ENCODE results near the gene INSM2. TPM values are rescaled to one million over a fixed set of nuclear protein-coding genes. Genes with fewer than 3 reads are reported as not detected.

The INSM2 gene
- total RNA-seq = not detected in 2 replicates

DNA sequence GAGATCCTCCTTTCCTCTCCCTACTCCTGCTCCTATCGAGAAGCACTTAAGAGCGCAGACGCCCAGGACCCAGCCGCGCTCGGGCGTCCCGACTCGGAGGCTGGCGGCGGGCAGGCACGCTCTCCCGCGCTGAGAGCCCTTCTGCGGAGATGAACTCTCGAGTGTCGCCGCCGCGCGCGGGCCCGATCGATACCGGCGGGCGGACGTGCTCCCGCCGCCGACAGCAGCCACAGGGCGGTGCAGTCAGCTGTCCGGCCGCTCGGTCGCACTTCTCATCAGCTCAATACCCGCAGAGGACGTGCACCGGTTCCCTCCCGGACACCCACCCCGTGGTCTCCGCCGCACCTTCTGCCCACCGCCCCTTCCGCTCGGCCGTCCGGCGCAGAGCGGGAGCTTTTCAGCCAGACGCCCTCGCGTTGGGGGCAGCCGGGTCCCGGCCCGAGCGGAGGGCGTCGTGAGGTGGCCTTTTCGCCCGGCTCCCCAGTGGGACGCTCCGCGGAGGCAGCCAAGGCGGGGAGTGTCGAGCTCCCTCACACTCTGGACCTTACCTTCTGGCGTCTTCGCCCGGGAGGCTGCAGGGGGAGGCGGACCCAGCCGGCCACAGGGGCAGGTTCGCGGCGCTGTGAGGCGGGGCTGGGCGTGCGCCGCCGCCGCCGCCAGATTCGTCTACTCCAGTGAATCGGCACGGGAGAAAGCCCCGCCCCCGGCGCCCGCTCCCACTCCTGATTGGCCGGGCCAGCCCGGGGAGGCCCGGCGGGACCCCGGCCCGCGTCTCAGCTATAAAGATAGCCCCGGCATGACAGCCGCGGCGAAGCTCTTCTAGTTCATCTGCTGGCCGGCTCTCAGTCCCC lies at the start of gene INSM2:
Gene INSM2 (plus strand): TSS at position 808 of the 851 bp plus-strand sequence. CDS start 89 bp downstream, outside the sequence.

Other genes with a start within 250 kb of the INSM2 start
- 225 and 269 TPM in 2 replicates for gene PSMA6, start 241.8 kb upstream of the INSM2 start, total RNA-seq
- 80.5 and 80.6 TPM in 2 replicates for gene NFKBIA, start 129.4 kb upstream of the INSM2 start, total RNA-seq

All from thoracic aorta endothelial cell (primary cell).